Measurements from ENCODE around the gene LRRC15. TPM values are rescaled to one million over a fixed set of nuclear protein-coding genes. Genes with fewer than 3 reads are reported as not detected.
A peak's percentile ranks its signal among the peaks of the same experiment; 100 is the strongest.

LRRC15 gene
- total RNA-seq, 1 experiment from 2014 or later = 0.28 TPM

DNA sequence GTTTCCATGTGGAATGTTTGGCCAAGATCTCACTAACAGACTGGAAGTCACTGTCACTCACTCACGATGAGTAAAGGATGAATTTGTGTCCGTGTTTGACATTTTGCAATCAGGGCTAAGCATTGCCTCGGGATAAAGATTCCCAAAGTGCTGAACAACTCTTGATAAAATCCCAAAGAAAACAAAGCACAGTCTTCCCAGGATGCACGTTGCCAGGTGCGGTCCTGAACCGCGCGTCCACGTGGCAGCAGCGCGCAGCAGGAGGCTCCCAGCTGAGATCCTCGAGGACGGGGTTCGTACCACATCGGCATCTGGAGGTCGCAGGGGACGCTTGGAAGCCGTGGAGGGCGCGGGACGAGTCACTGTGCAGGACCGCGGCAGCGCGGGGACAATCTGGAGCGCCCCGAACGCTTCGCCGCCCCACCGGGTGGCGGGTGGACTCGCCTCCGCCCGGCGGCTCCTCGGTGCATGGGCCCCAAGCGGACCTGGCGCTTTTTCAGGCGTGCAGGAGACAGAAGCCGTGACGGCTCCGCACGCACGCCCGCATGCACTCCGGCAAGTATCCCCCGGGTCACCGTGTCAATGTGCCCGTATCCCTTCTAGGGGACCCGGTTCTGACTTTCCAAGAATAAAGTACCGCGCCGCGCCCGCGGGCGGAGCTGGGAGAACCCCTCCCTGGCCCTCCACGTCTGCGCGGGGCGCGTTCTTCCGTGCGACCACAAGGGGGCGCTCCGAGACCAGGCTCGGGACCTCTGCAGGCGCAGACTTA lies 36.1 kb downstream of the LRRC15 start:
- H3K9me3 ChIP-seq (ENCODE audit: control insufficient read depth, insufficient read depth, low read depth, low read length) = no peaks in the 10 kb centered on the region
- BruUV-seq (replicated peaks) = no TSS peak
- H3K27me3 ChIP-seq (ENCODE audit: control insufficient read depth, insufficient read depth, low read length) = no peaks in the 10 kb centered on the region
- H3K4me3 ChIP-seq (ENCODE audit: low read depth in 2 of 2, low read length in 2 of 2) = peak overlapping the region; percentile 52 to 58
- peak; percentile 97 for ATAC-seq
- H3K27ac ChIP-seq (ENCODE audit: low read length) = no peak overlapping the region
- ChIA-PET POLR2A (interaction anchor here (0.6 kb wide), 1 partner anchor 87 kb away, joined by 3 read pairs; no protein-coding TSS in a partner anchor), CTCF (interaction anchor here (0.6 kb wide), 2 partner anchors 11 to 37 kb away, joined by 3 to 4 read pairs; no protein-coding TSS in a partner anchor)
- in situ Hi-C loops (cut with HindIII; ENCODE audit: low pct_unique_long_range_greater_than_20kb, low sequenced_read_pairs) = no loop called here
- H3K4me1 ChIP-seq (ENCODE audit: control insufficient read depth, insufficient read depth, low read length) = no peaks in the 10 kb centered on the region; the same call in 1 of the 2 replicates
- no peak for TF ChIP-seq POLR2AphosphoS5 (IDR thresholded peaks at IDR 0.05; ENCODE audit: low read depth, low read length)
- TF ChIP-seq, protein P1, sequence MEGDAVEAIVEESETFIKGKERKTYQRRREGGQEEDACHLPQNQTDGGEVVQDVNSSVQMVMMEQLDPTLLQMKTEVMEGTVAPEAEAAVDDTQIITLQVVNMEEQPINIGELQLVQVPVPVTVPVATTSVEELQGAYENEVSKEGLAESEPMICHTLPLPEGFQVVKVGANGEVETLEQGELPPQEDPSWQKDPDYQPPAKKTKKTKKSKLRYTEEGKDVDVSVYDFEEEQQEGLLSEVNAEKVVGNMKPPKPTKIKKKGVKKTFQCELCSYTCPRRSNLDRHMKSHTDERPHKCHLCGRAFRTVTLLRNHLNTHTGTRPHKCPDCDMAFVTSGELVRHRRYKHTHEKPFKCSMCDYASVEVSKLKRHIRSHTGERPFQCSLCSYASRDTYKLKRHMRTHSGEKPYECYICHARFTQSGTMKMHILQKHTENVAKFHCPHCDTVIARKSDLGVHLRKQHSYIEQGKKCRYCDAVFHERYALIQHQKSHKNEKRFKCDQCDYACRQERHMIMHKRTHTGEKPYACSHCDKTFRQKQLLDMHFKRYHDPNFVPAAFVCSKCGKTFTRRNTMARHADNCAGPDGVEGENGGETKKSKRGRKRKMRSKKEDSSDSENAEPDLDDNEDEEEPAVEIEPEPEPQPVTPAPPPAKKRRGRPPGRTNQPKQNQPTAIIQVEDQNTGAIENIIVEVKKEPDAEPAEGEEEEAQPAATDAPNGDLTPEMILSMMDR (IDR thresholded peaks at IDR 0.05) = peak; percentile 99
- TF ChIP-seq SIN3A (IDR thresholded peaks at IDR 0.05; ENCODE audit: borderline replicate concordance, insufficient read depth, low read depth, low read length) = no peak
- TF ChIP-seq, protein P2, sequence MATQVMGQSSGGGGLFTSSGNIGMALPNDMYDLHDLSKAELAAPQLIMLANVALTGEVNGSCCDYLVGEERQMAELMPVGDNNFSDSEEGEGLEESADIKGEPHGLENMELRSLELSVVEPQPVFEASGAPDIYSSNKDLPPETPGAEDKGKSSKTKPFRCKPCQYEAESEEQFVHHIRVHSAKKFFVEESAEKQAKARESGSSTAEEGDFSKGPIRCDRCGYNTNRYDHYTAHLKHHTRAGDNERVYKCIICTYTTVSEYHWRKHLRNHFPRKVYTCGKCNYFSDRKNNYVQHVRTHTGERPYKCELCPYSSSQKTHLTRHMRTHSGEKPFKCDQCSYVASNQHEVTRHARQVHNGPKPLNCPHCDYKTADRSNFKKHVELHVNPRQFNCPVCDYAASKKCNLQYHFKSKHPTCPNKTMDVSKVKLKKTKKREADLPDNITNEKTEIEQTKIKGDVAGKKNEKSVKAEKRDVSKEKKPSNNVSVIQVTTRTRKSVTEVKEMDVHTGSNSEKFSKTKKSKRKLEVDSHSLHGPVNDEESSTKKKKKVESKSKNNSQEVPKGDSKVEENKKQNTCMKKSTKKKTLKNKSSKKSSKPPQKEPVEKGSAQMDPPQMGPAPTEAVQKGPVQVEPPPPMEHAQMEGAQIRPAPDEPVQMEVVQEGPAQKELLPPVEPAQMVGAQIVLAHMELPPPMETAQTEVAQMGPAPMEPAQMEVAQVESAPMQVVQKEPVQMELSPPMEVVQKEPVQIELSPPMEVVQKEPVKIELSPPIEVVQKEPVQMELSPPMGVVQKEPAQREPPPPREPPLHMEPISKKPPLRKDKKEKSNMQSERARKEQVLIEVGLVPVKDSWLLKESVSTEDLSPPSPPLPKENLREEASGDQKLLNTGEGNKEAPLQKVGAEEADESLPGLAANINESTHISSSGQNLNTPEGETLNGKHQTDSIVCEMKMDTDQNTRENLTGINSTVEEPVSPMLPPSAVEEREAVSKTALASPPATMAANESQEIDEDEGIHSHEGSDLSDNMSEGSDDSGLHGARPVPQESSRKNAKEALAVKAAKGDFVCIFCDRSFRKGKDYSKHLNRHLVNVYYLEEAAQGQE (IDR thresholded peaks at IDR 0.05; ENCODE audit: insufficient read depth in 1 of 2, low read depth in 2 of 2, low read length in 1 of 2) = no peak
- peak; percentile 93 for TF ChIP-seq TCF7L2 (IDR thresholded peaks at IDR 0.05; ENCODE audit: low read depth, low read length)
- intact Hi-C loops (cut with micrococcal nuclease; ENCODE audit: unreplicated experiment) = loop anchor here (1.0 kb wide), 1 partner anchor 71 kb away; no protein-coding TSS in a partner anchor
- DNase-seq (ENCODE audit: low read depth, low spot score) = no peak
- H3K36me3 ChIP-seq (ENCODE audit: control insufficient read depth, insufficient read depth, low read length) = no peaks in the 10 kb centered on the region

DNA sequence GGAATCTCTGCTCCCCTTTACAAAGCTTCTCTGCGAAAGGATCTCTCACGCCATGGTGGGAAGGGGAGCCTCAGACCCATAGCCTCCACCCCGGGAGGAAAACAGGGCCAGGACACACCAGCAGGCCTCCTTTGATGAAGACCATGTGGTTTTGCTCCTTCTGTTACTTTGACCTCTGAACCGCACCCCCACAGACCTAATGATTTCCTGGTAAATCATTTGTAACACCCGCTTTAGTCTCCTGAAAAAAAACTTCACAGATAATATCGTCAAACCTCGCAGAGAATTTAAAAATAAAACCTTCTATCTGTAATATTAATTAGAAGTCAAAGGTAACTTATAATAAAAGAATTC lies 36.7 kb downstream of the LRRC15 start:
- BruUV-seq (replicated peaks) = no TSS peak
- in situ Hi-C loops (cut with HindIII; ENCODE audit: low pct_unique_long_range_greater_than_20kb, low sequenced_read_pairs) (no loop called here), intact Hi-C loops (cut with micrococcal nuclease; ENCODE audit: unreplicated experiment) (loop anchor here (1.0 kb wide), 1 partner anchor 71 kb away; no protein-coding TSS in a partner anchor)
- ChIA-PET CTCF (no interaction called here), POLR2A (no interaction called here)
- TF ChIP-seq, protein P2 (IDR thresholded peaks at IDR 0.05; ENCODE audit: insufficient read depth in 1 of 2, low read depth in 2 of 2, low read length in 1 of 2) = no peak
- TF ChIP-seq SIN3A (IDR thresholded peaks at IDR 0.05; ENCODE audit: borderline replicate concordance, insufficient read depth, low read depth, low read length) = no peak
- no peak for TF ChIP-seq POLR2AphosphoS5 (IDR thresholded peaks at IDR 0.05; ENCODE audit: low read depth, low read length)
- TF ChIP-seq, protein P1 (IDR thresholded peaks at IDR 0.05) = no peak
- no peak for TF ChIP-seq TCF7L2 (IDR thresholded peaks at IDR 0.05; ENCODE audit: low read depth, low read length)
- H3K4me1 ChIP-seq (ENCODE audit: control insufficient read depth, insufficient read depth, low read length) = no peaks in the 10 kb centered on the region; the same call in 1 of the 2 replicates
- H3K27ac ChIP-seq (ENCODE audit: low read length) = no peak overlapping the region
- no peak for DNase-seq (ENCODE audit: low read depth, low spot score)
- ATAC-seq = no peak
- no peaks in the 10 kb centered on the region for H3K36me3 ChIP-seq (ENCODE audit: control insufficient read depth, insufficient read depth, low read length)
- peak overlapping the region in 1 of 2 experiments; percentile 58; a peak in 1 of 4 replicates for H3K4me3 ChIP-seq (ENCODE audit: low read depth in 2 of 2, low read length in 2 of 2)
- H3K9me3 ChIP-seq (ENCODE audit: control insufficient read depth, insufficient read depth, low read depth, low read length) = no peaks in the 10 kb centered on the region
- no peaks in the 10 kb centered on the region for H3K27me3 ChIP-seq (ENCODE audit: control insufficient read depth, insufficient read depth, low read length)
